Mucosa of descending colon (tissue), 3 donors: ENCODE measurements around the gene ASB13. TPM values are rescaled to one million over a fixed set of nuclear protein-coding genes. Genes with fewer than 3 reads are reported as not detected.

ENCODE experiments used
- ATAC-seq: fragments of 200-7000 bp; cut with Tn5 transposase; one replicate; pipeline ENCODE4 v1.9.1; 2020; ENCODE audit warnings: mild to moderate bottlenecking, moderate library complexity
- DNase-seq, 3 donors: peaks; one replicate each; pipeline ENCODE4 v3.0.0-alpha.2; 2020
- H3K36me3 ChIP-seq: fragments of 200-600 bp; one replicate; pipeline ENCODE4 v1.8.0; 2021; ENCODE audit warnings: low read depth, mild to moderate bottlenecking
- H3K4me1 ChIP-seq: fragments of 200-600 bp; one replicate; pipeline ENCODE4 v1.8.0; 2021; ENCODE audit warnings: low read depth, mild to moderate bottlenecking
- H3K4me3 ChIP-seq: fragments of 200-600 bp; one replicate; pipeline ENCODE4 v1.8.0; 2021; ENCODE audit warnings: mild to moderate bottlenecking
- H3K9me3 ChIP-seq: fragments of 200-600 bp; one replicate; pipeline ENCODE4 v1.8.0; 2021; ENCODE audit warnings: mild to moderate bottlenecking
- CTCF ChIP-seq: fragments of 200-600 bp; IDR thresholded peaks from one replicate; pipeline ENCODE4 v1.8.0; 2022; ENCODE audit warnings: antibody characterized with exemption, mild to moderate bottlenecking
- intact Hi-C, 2 donors: fragments of 100-400 bp; cut with DNase I in 1 of 2; cut with micrococcal nuclease in 1 of 2; formaldehyde crosslinking; loops; one replicate each; pipeline versions ENCODE4 v1.11.0 to v1.11.1; 2022; cut with DNase I, micrococcal nuclease
- total RNA-seq, 3 donors: library from RNA; stranded (reverse); fragmentation: NEBNext Ultra II Directional in 2 of 3; extraction: Animal tissue kit (Norgen Biotek cat#: 25700) in 2 of 3; gene quantifications; one replicate each; pipeline versions ENCODE4 v1.2.1 to v1.2.4, GENCODE V29; 2021 to 2023
- donor health status: DM: no; HTN: no; CAD: no; lungs with moderate emphysema.
- donor health status: DM: no; HTN: no; CAD: no.
- donor health status: DM: no; HTN: yes; CAD: no.

Gene ASB13
- total RNA-seq, 3 donors from 2014 or later = 34.6 to 76.1 (median 50.5) TPM

GRCh38 chr10:5645375-5645774 lies 21.0 kb downstream of the ASB13 start:
- Histone ChIP-seq H3K4me3 (no peak overlapping the region), H3K36me3 (no peaks in the 10 kb centered on the region), H3K9me3 (no peaks in the 10 kb centered on the region), H3K4me1 (peaks cover 23% of the 10 kb centered on the region)
- ATAC-seq = peak; percentile 92
- intact Hi-C loops = no loop called here
- TF ChIP-seq CTCF = no peak
- peak; percentile 63 to 80 (median 71) for DNase-seq

- intact Hi-C loops = no loop called here
- DNase-seq (no peak), ATAC-seq (no peak)
- Histone ChIP-seq H3K36me3 (no peaks in the 10 kb centered on the region), H3K4me3 (no peak overlapping the region), H3K4me1 (peaks cover 27% of the 10 kb centered on the region), H3K9me3 (no peaks in the 10 kb centered on the region)
- no peak for TF ChIP-seq CTCF
These were observed 21.5 kb downstream of the ASB13 start for GRCh38 chr10:5644930-5645329.

- DNase-seq = no peak
- Histone ChIP-seq H3K4me3 (no peak overlapping the region), H3K4me1 (peaks cover 27% of the 10 kb centered on the region), H3K36me3 (no peaks in the 10 kb centered on the region), H3K9me3 (no peaks in the 10 kb centered on the region)
- intact Hi-C loops = no loop called here
- no peak for ATAC-seq
- TF ChIP-seq CTCF = no peak
These were observed 22.9 kb downstream of the ASB13 start for GRCh38 chr10:5643346-5644067.

- no peak overlapping the region for H3K4me3 ChIP-seq
- ATAC-seq (no peak), DNase-seq (no peak)
- intact Hi-C loops = no loop called here
- no peak for TF ChIP-seq CTCF
- peaks cover 25% of the 10 kb centered on the region for H3K4me1 ChIP-seq
- H3K9me3 ChIP-seq = no peaks in the 10 kb centered on the region
- H3K36me3 ChIP-seq = no peaks in the 10 kb centered on the region
These were observed 24.9 kb downstream of the ASB13 start for GRCh38 chr10:5641501-5641900.

GRCh38 chr10:5640501-5640900 lies 25.9 kb downstream of the ASB13 start:
- Histone ChIP-seq H3K36me3 (no peaks in the 10 kb centered on the region), H3K4me1 (peaks cover 16% of the 10 kb centered on the region), H3K9me3 (no peaks in the 10 kb centered on the region), H3K4me3 (no peak overlapping the region)
- no peak for TF ChIP-seq CTCF
- ATAC-seq (peak; percentile 45), DNase-seq (no peak)
- intact Hi-C loops = no loop called here

- Histone ChIP-seq H3K9me3 (no peaks in the 10 kb centered on the region), H3K36me3 (no peaks in the 10 kb centered on the region), H3K4me1 (peaks cover 11% of the 10 kb centered on the region), H3K4me3 (no peak overlapping the region)
- no peak for TF ChIP-seq CTCF
- ATAC-seq (peak; percentile 13), DNase-seq (no peak)
- intact Hi-C loops = no loop called here
These were observed 26.4 kb downstream of the ASB13 start for GRCh38 chr10:5640036-5640435.
